ENCODE measurements around the gene TNFRSF18.

DNA sequence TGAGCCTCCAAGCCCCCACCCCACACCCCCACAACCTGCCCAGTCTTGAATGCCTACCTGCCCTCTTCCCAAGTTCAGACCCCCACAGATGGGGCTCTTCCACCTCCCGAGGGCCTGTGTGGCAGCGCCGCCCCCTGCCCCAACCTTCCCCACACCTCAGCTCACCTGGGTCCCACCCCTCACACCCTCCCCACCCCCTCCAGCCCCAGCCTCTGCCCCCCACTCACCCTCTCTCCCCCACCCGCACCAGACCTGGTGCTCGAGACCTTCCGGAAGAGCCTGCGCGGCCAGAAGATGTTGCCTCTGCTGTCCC is 9.2 kb downstream of the TNFRSF18 start:
- TF ChIP-seq, protein P1, sequence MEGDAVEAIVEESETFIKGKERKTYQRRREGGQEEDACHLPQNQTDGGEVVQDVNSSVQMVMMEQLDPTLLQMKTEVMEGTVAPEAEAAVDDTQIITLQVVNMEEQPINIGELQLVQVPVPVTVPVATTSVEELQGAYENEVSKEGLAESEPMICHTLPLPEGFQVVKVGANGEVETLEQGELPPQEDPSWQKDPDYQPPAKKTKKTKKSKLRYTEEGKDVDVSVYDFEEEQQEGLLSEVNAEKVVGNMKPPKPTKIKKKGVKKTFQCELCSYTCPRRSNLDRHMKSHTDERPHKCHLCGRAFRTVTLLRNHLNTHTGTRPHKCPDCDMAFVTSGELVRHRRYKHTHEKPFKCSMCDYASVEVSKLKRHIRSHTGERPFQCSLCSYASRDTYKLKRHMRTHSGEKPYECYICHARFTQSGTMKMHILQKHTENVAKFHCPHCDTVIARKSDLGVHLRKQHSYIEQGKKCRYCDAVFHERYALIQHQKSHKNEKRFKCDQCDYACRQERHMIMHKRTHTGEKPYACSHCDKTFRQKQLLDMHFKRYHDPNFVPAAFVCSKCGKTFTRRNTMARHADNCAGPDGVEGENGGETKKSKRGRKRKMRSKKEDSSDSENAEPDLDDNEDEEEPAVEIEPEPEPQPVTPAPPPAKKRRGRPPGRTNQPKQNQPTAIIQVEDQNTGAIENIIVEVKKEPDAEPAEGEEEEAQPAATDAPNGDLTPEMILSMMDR (conservative IDR thresholded peaks at IDR 0.05), result no peak
- no peak for TF ChIP-seq EZH2 (IDR thresholded peaks at IDR 0.05; ENCODE audit: low read depth)

All from PC-9 (cell line).